Panc1 (cell line): Measurements from ENCODE around the gene PRR20G.

ENCODE experiments used
- POLR2AphosphoS5 ChIP-seq: IDR thresholded peaks from 2 replicates; pipeline ENCODE4 v1.6.1; 2012; ENCODE audit warnings: mild to moderate bottlenecking, low read depth, low read length, moderate library complexity
- SIN3A ChIP-seq: IDR thresholded peaks from 2 replicates; pipeline ENCODE4 v1.6.1; 2012; ENCODE audit warnings: low read depth, mild to moderate bottlenecking, low read length, moderate library complexity, borderline replicate concordance; ENCODE audit not compliant: insufficient read depth
- TF ChIP-seq, protein P1 (sequence below): fragments of 450-650 bp; IDR thresholded peaks from 2 replicates; pipeline ENCODE4 v1.5.1; 2017; ENCODE audit warnings: mild to moderate bottlenecking
- TF ChIP-seq, protein P2 (sequence below), 2 experiments: IDR thresholded peaks; 2 replicates each; pipeline ENCODE4 v1.6.1; 2011 to 2012; ENCODE audit warnings: low read depth in 2 of 2, control low read depth in 1 of 2, low read length in 1 of 2, mild to moderate bottlenecking in 1 of 2, moderate library complexity in 1 of 2; ENCODE audit not compliant: insufficient read depth in 1 of 2

DNA sequence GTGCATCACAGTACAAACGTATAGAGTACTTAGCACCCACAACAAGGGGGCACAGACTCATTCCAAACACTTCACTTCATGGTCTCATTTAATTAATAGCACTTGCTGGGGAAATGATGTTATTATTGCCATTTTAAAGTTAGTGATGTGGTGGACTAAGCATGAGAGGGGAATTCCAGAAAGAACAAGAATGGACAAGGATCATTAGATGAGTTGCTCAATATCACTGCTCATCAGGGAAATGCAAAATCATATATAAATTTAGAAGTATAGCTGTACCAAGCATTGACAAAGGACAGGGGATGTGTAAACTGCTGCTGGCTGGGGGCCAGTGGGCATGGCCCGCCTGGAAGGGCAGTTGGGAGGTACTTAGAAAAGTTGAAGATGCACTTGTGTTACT, 14.6 kb downstream of the PRR20G start:
- TF ChIP-seq, protein P1, sequence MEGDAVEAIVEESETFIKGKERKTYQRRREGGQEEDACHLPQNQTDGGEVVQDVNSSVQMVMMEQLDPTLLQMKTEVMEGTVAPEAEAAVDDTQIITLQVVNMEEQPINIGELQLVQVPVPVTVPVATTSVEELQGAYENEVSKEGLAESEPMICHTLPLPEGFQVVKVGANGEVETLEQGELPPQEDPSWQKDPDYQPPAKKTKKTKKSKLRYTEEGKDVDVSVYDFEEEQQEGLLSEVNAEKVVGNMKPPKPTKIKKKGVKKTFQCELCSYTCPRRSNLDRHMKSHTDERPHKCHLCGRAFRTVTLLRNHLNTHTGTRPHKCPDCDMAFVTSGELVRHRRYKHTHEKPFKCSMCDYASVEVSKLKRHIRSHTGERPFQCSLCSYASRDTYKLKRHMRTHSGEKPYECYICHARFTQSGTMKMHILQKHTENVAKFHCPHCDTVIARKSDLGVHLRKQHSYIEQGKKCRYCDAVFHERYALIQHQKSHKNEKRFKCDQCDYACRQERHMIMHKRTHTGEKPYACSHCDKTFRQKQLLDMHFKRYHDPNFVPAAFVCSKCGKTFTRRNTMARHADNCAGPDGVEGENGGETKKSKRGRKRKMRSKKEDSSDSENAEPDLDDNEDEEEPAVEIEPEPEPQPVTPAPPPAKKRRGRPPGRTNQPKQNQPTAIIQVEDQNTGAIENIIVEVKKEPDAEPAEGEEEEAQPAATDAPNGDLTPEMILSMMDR = no peak
- TF ChIP-seq SIN3A (no peak), POLR2AphosphoS5 (no peak)
- TF ChIP-seq, protein P2, sequence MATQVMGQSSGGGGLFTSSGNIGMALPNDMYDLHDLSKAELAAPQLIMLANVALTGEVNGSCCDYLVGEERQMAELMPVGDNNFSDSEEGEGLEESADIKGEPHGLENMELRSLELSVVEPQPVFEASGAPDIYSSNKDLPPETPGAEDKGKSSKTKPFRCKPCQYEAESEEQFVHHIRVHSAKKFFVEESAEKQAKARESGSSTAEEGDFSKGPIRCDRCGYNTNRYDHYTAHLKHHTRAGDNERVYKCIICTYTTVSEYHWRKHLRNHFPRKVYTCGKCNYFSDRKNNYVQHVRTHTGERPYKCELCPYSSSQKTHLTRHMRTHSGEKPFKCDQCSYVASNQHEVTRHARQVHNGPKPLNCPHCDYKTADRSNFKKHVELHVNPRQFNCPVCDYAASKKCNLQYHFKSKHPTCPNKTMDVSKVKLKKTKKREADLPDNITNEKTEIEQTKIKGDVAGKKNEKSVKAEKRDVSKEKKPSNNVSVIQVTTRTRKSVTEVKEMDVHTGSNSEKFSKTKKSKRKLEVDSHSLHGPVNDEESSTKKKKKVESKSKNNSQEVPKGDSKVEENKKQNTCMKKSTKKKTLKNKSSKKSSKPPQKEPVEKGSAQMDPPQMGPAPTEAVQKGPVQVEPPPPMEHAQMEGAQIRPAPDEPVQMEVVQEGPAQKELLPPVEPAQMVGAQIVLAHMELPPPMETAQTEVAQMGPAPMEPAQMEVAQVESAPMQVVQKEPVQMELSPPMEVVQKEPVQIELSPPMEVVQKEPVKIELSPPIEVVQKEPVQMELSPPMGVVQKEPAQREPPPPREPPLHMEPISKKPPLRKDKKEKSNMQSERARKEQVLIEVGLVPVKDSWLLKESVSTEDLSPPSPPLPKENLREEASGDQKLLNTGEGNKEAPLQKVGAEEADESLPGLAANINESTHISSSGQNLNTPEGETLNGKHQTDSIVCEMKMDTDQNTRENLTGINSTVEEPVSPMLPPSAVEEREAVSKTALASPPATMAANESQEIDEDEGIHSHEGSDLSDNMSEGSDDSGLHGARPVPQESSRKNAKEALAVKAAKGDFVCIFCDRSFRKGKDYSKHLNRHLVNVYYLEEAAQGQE (IDR thresholded peaks at IDR 0.05; ENCODE audit: insufficient read depth in 1 of 2, low read depth in 2 of 2, low read length in 1 of 2) = no peak
